Ishikawa (cell line): Measurements from ENCODE around the gene ASTN2.

Experiments
- CEBPB ChIP-seq: IDR thresholded peaks from 2 replicates; pipeline ENCODE4 v1.6.1; 2012
- CREB1 ChIP-seq: IDR thresholded peaks from 2 replicates; pipeline ENCODE4 v1.6.1; 2012; ENCODE audit warnings: low read depth
- EGR1 ChIP-seq: IDR thresholded peaks from 2 replicates; pipeline ENCODE4 v1.6.1; 2012
- EP300 ChIP-seq: IDR thresholded peaks from 2 replicates; pipeline ENCODE4 v1.6.1; 2012; ENCODE audit warnings: borderline replicate concordance
- FOXM1 ChIP-seq: IDR thresholded peaks from 2 replicates; pipeline ENCODE4 v1.6.1; 2012; ENCODE audit warnings: low read depth, borderline replicate concordance
- MAX ChIP-seq: IDR thresholded peaks from 2 replicates; pipeline ENCODE4 v1.6.1; 2012
- NFIC ChIP-seq: IDR thresholded peaks from 2 replicates; pipeline ENCODE4 v1.6.1; 2012
- RAD21 ChIP-seq: IDR thresholded peaks from 2 replicates; pipeline ENCODE4 v1.6.1; 2012; ENCODE audit warnings: low read depth
- REST ChIP-seq: IDR thresholded peaks from 2 replicates; pipeline ENCODE4 v1.6.1; 2012; ENCODE audit warnings: low read depth, mild to moderate bottlenecking
- TAF1 ChIP-seq: IDR thresholded peaks from 2 replicates; pipeline ENCODE4 v1.6.1; 2012; ENCODE audit warnings: low read depth, mild to moderate bottlenecking
- TCF12 ChIP-seq: IDR thresholded peaks from 2 replicates; pipeline ENCODE4 v1.6.1; 2012; ENCODE audit warnings: low read depth
- TEAD4 ChIP-seq: IDR thresholded peaks from 2 replicates; pipeline ENCODE4 v1.6.1; 2012
- USF1 ChIP-seq: IDR thresholded peaks from 2 replicates; pipeline ENCODE4 v1.6.1; 2012
- YY1 ChIP-seq: IDR thresholded peaks from 2 replicates; pipeline ENCODE4 v1.6.1; 2012; ENCODE audit warnings: low read depth
- ZBTB7A ChIP-seq: IDR thresholded peaks from 2 replicates; pipeline ENCODE4 v1.6.1; 2012; ENCODE audit warnings: low read depth

The ASTN2 gene

GRCh38 chr9:117430813-117431212 is 16.0 kb upstream of the ASTN2 start:
- TF ChIP-seq FOXM1 (no peak), TAF1 (no peak), USF1 (no peak), ZBTB7A (no peak), NFIC (no peak), RAD21 (no peak), REST (no peak), TEAD4 (no peak), CEBPB (no peak)

- no peak for TF ChIP-seq TAF1
- no peak for TF ChIP-seq REST
- TF ChIP-seq TEAD4 = no peak
- TF ChIP-seq NFIC = no peak
- TF ChIP-seq TCF12 = no peak
- no peak for TF ChIP-seq CREB1
These were observed 12.6 kb upstream of the ASTN2 start for GRCh38 chr9:117427357-117427913.

GRCh38 chr9:117425566-117425965 is 10.7 kb upstream of the ASTN2 start:
- no peak for TF ChIP-seq MAX
- no peak for TF ChIP-seq RAD21
- no peak for TF ChIP-seq FOXM1
- no peak for TF ChIP-seq TCF12
- no peak for TF ChIP-seq TEAD4
- TF ChIP-seq CEBPB = no peak
- no peak for TF ChIP-seq CREB1
- no peak for TF ChIP-seq REST
- no peak for TF ChIP-seq NFIC
- no peak for TF ChIP-seq YY1
- TF ChIP-seq USF1 = no peak
- no peak for TF ChIP-seq EP300
- TF ChIP-seq EGR1 = no peak
- no peak for TF ChIP-seq TAF1
- no peak for TF ChIP-seq ZBTB7A

- TF ChIP-seq TAF1 (no peak), EP300 (no peak), RAD21 (no peak), REST (no peak), USF1 (no peak), YY1 (no peak), FOXM1 (no peak), EGR1 (no peak), MAX (no peak), TCF12 (no peak), CEBPB (no peak), NFIC (no peak), CREB1 (no peak), TEAD4 (no peak), ZBTB7A (no peak)
These were observed 9.4 kb upstream of the ASTN2 start for GRCh38 chr9:117424291-117424690.
